ENCODE data around the gene TMEM94. TPM values are rescaled to one million over a fixed set of nuclear protein-coding genes. Genes with fewer than 3 reads are reported as not detected.
"Not testable (repeated sequence)": the region's sequence is repeated elsewhere in the genome, so short reads cannot be mapped to it uniquely, and the experiment has no call there.

TMEM94 gene
- total RNA-seq, 1 experiment from 2014 or later: 63.4 TPM

DNA sequence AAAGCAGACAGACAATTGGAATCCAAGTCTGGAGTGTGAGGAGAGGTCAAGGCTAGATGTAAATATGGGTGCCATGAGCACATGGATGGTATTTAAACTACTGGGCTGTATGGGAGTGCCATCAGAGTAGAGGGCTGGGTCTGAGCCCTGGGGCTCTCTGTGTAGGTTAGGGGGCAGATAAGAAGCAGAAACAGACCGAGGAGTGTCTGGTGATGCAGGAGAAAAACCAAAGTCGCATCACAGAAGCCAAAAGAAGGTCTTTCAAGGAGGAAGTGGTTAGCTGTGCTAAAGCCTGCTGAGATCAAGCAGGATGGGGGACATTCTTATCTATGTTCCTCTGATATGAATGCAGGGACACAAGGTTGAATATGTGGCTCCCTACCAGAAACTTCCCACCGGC, 61.8 kb downstream of the TMEM94 start:
- Mint-ChIP-seq H3K27ac (ENCODE audit: unreplicated experiment) (no peak overlapping the region), H3K27me3 (ENCODE audit: unreplicated experiment) (no peaks in the 10 kb centered on the region), H3K4me3 (ENCODE audit: low read depth, unreplicated experiment) (peak overlapping the region; percentile 77), H3K9me3 (ENCODE audit: low read depth, unreplicated experiment) (no peaks in the 10 kb centered on the region), H3K36me3 (ENCODE audit: insufficient read depth, unreplicated experiment) (peaks cover 57% of the 10 kb centered on the region), H3K4me1 (ENCODE audit: low read depth, unreplicated experiment) (peaks cover 26% of the 10 kb centered on the region)
- intact Hi-C loops (cut with micrococcal nuclease; ENCODE audit: unreplicated experiment): loop anchor here (5.0 kb wide), 2 partner anchors 69 to 91 kb away; partner anchors contain the start of gene MYO15B
- CTCF ChIA-PET: interaction anchor here (1.0 to 1.2 kb wide), 2 partner anchors 65 to 115 kb away, joined by 3 to 5 read pairs; partner anchors contain the start of gene SMIM5
- BruUV-seq (replicated peaks): TSS peak; percentile 11
- DNase-seq: no peak
- TF ChIP-seq, protein P1, sequence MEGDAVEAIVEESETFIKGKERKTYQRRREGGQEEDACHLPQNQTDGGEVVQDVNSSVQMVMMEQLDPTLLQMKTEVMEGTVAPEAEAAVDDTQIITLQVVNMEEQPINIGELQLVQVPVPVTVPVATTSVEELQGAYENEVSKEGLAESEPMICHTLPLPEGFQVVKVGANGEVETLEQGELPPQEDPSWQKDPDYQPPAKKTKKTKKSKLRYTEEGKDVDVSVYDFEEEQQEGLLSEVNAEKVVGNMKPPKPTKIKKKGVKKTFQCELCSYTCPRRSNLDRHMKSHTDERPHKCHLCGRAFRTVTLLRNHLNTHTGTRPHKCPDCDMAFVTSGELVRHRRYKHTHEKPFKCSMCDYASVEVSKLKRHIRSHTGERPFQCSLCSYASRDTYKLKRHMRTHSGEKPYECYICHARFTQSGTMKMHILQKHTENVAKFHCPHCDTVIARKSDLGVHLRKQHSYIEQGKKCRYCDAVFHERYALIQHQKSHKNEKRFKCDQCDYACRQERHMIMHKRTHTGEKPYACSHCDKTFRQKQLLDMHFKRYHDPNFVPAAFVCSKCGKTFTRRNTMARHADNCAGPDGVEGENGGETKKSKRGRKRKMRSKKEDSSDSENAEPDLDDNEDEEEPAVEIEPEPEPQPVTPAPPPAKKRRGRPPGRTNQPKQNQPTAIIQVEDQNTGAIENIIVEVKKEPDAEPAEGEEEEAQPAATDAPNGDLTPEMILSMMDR (IDR thresholded peaks at IDR 0.05; ENCODE audit: unreplicated experiment): no peak

DNA sequence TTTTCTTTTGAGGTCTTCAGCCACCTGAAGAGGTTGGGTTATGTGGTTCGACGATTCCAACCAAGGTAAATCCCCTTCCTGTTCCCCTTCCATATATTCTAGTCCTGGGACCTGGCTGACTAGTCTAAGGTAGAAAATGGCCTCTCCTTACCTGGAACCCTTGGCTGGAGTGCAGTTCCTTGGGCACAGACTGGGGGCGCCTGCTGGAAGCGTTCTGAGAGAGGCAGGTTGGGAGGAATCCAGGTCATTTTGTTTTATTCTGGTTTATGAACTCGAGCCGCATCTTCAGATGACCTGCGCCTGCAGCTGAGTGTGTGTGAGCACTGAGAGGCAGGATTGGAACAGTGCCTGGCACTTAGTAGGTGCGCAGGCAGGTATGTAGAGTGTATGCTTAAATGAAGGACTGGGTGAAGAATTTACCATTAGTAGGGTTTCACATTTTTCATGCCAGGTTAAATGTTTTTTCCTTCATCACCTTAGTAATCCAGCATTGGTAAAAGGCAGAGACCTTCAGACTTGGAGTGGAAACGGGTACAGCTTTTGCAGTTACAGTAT, 62.6 kb downstream of the TMEM94 start:
- intact Hi-C loops (cut with micrococcal nuclease; ENCODE audit: unreplicated experiment): loop anchor here (5.0 kb wide), 2 partner anchors 68 to 92 kb away; partner anchors contain the start of gene MYO15B
- no TSS peak for BruUV-seq (replicated peaks)
- H3K4me3 Mint-ChIP-seq (ENCODE audit: low read depth, unreplicated experiment): no peak overlapping the region

DNA sequence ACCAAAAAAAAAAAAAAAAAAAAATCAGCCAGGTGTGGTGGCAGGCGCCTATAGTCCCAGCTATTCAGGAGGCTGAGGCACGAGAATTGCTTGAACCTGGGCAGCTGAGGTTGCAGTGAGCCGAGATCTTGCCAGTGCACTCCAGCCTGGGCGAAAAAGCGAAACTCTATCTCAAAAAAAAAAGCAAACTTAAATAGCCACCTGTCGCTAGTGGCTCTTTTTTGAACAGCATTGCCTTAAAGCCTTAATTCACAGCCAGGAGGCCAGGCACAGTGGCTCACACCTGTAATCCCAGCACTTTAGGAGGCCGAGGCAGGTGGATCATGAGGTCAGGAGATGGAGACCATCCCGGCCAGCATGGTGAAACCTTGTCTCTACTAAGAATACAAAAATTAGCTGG, 64.0 kb downstream of the TMEM94 start:
- DNase-seq; CTCF ChIA-PET; H3K9me3 Mint-ChIP-seq (ENCODE audit: low read depth, unreplicated experiment); BruUV-seq (replicated peaks); intact Hi-C loops (cut with micrococcal nuclease; ENCODE audit: unreplicated experiment); H3K27me3 Mint-ChIP-seq (ENCODE audit: unreplicated experiment); H3K4me3 Mint-ChIP-seq (ENCODE audit: low read depth, unreplicated experiment); H3K27ac Mint-ChIP-seq (ENCODE audit: unreplicated experiment): not testable (repeated sequence)
- Mint-ChIP-seq H3K36me3 (ENCODE audit: insufficient read depth, unreplicated experiment) (peaks cover 47% of the 10 kb centered on the region), H3K4me1 (ENCODE audit: low read depth, unreplicated experiment) (peaks cover 14% of the 10 kb centered on the region)

More for the DNA sequence above, 62.6 kb downstream of the TMEM94 start:
- Mint-ChIP-seq H3K36me3 (ENCODE audit: insufficient read depth, unreplicated experiment) (peaks cover 52% of the 10 kb centered on the region), H3K27me3 (ENCODE audit: unreplicated experiment) (no peaks in the 10 kb centered on the region), H3K9me3 (ENCODE audit: low read depth, unreplicated experiment) (no peaks in the 10 kb centered on the region), H3K4me1 (ENCODE audit: low read depth, unreplicated experiment) (peaks cover 17% of the 10 kb centered on the region), H3K27ac (ENCODE audit: unreplicated experiment) (no peak overlapping the region)
- TF ChIP-seq, protein P1 (IDR thresholded peaks at IDR 0.05; ENCODE audit: unreplicated experiment): no peak
- DNase-seq: no peak
- CTCF ChIA-PET: interaction anchor here (1.0 kb wide), 1 partner anchor 64 kb away, joined by 3 read pairs; no protein-coding TSS in a partner anchor

DNA sequence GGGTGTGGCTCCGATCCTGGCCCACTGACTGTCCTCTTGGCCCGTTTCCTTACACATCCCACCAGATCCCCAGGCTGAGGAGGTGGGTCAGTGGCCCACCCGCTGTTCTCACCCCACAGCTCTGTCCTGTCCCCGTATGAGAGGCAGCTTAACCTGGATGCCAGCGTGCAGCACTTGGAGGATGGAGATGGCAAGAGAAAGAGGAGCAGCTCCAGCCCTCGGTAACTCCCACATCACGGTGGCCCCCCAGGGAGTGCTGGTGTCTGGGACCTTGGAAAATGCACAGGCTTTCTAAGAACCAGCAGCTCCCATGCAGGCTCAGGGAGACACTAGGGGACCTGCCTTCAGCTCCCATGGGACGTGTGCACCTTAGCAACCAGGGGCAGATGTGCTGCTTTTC, 64.9 kb downstream of the TMEM94 start:
- no TSS peak for BruUV-seq (replicated peaks)

More for the DNA sequence above, 64.9 kb downstream of the TMEM94 start:
- peaks cover 47% of the 10 kb centered on the region for H3K36me3 Mint-ChIP-seq (ENCODE audit: insufficient read depth, unreplicated experiment)
- H3K4me1 Mint-ChIP-seq (ENCODE audit: low read depth, unreplicated experiment): peaks cover 14% of the 10 kb centered on the region
- intact Hi-C loops (cut with micrococcal nuclease; ENCODE audit: unreplicated experiment): no loop called here
- no peak overlapping the region for H3K27ac Mint-ChIP-seq (ENCODE audit: unreplicated experiment)
- no peak for DNase-seq
- H3K9me3 Mint-ChIP-seq (ENCODE audit: low read depth, unreplicated experiment): no peaks in the 10 kb centered on the region
- H3K4me3 Mint-ChIP-seq (ENCODE audit: low read depth, unreplicated experiment): no peak overlapping the region
- H3K27me3 Mint-ChIP-seq (ENCODE audit: unreplicated experiment): no peaks in the 10 kb centered on the region
- CTCF ChIA-PET: no interaction called here
- TF ChIP-seq, protein P1 (IDR thresholded peaks at IDR 0.05; ENCODE audit: unreplicated experiment): no peak
